ENCODE results near the gene AIRE.

AIRE gene

GRCh38 chr21:44305691-44306090 is 20.0 kb downstream of the AIRE start:
- DNase-seq (ENCODE audit: low spot score) = no peak

GRCh38 chr21:44306936-44307704 is 21.4 kb downstream of the AIRE start:
- DNase-seq (ENCODE audit: low spot score) = no peak

- no peak for DNase-seq (ENCODE audit: low spot score)
Observed at GRCh38 chr21:44310628-44311507, 25.2 kb downstream of the AIRE start.

DNA sequence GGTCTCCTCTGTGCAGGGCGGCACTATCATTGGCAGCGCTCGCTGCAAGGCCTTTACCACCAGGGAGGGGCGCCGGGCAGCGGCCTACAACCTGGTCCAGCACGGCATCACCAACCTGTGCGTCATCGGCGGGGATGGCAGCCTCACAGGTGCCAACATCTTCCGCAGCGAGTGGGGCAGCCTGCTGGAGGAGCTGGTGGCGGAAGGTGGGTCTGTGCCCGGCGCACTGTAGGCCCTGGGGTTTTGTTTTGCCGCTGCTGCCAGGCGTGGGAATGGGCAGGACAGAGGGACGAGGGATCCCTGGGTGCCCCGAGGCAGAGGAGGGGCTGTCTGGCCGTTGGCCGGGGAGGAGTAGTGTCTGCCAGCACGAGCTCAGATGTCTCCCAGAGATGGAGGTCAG is 26.4 kb downstream of the AIRE start:
- no peak for DNase-seq (ENCODE audit: low spot score)

DNA sequence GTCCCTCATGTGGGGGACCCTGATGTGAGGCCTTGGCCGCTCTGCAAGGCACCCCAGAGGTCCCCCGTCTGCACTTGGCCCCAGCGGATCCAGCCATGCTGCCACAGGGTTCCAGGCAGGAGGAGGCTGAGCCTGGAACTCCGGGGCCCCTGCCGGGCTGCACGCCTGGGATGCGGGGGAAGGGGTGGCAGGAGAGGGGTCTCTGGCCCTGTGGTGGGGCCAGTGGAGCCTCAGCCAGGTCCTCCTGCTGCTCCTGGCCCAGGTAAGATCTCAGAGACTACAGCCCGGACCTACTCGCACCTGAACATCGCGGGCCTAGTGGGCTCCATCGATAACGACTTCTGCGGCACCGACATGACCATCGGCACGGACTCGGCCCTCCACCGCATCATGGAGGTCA is 27.0 kb downstream of the AIRE start:
- no peak for DNase-seq (ENCODE audit: low spot score)

GRCh38 chr21:44313451-44313850 is 27.8 kb downstream of the AIRE start:
- no peak for DNase-seq (ENCODE audit: low spot score)

DNA sequence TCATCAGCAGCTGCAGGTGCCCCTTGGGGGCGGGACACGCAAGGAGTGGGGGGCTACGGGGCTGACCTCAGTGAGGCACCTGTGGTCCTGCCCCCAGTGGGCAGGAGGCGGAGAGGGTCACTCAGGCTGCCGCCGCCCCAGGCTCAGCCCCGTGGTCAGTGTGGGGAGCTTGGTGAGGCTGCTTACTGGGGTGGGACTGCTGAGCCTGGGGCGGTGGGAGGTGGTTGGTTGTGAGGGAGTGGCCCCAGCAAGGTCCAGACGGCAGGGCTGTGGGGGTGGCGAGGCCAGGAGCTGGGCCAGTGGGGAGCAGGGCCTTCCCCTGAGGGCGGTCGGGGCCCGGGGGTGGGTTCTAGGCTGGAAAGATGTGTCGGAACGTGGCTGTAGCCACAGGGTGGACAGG is 28.5 kb downstream of the AIRE start:
- no peak for DNase-seq (ENCODE audit: low spot score)

- DNase-seq (ENCODE audit: low spot score) = no peak
Observed at GRCh38 chr21:44314561-44314960, 28.9 kb downstream of the AIRE start.

GRCh38 chr21:44315691-44316203 is 30.1 kb downstream of the AIRE start:
- DNase-seq (ENCODE audit: low spot score) = no peak

GRCh38 chr21:44316277-44316900 is 30.7 kb downstream of the AIRE start:
- DNase-seq (ENCODE audit: low spot score) = no peak

GRCh38 chr21:44317241-44317782 is 31.6 kb downstream of the AIRE start:
- DNase-seq (ENCODE audit: low spot score) = no peak

DNA sequence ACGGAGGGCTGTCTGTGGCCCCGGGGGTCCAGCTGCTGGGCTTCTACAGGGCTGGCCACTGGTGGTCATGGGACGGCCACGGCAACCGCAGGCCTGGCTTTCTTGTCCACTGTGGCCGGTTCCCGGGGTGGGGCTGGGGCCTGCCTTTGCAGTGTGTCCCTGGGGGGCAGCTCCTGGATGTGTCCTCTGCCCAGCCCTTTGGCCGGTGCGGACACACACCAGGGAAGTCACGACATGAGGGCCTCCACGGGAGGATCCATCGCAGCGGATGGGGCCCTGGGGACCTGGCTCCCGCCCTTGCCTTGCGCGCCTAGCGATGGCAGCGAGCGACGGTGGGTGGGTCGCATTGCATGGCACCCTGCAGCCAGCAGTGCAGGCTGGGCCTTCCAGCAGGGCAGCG is 32.2 kb downstream of the AIRE start:
- no peak for DNase-seq (ENCODE audit: low spot score)

DNA sequence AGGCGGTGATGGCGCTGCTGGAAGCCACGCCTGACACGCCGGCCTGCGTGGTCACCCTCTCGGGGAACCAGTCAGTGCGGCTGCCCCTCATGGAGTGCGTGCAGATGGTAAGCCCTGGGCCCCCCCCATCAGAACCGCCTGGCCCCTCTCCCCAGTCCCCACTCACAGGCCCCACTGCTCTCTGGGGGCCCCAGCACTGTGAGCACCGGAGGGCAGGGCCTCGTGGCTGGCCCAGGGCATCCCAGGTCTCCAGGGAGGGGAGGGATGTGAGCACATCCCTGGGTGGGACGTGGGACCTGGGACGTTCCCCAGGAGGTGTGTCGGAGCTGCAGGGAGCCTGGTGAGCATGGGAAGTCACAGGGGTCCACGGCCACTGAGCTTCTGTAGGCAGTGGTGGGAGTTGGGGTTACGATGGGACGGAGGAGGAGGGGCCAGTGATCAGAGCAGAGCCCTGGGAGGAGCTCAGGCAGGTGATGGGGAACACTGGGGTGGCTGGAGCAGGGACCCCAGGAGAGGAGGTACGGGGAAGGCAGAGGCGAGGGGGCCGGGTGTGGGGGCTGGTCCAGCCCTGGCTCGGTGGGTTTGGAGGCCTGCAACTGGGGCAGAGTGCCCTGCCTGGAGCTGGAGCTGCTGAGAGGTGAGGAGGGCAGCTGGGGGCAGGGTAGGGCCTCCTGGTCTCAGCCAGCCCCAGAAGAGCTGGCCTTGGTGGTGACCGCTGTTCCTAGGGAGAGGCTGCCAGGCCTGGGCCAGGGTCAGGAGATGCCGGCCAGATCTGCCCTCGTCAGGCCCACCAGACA is 33.0 kb downstream of the AIRE start:
- DNase-seq (ENCODE audit: low spot score) = no peak

- DNase-seq (ENCODE audit: low spot score) = no peak
Observed at GRCh38 chr21:44319407-44320065, 33.9 kb downstream of the AIRE start.

- no peak for DNase-seq (ENCODE audit: low spot score)
Observed at GRCh38 chr21:44320847-44321246, 35.2 kb downstream of the AIRE start.

- no peak for DNase-seq (ENCODE audit: low spot score)
Observed at GRCh38 chr21:44321846-44322450, 36.3 kb downstream of the AIRE start.

- no peak for DNase-seq (ENCODE audit: low spot score)
Observed at GRCh38 chr21:44322621-44323325, 37.1 kb downstream of the AIRE start.

DNA sequence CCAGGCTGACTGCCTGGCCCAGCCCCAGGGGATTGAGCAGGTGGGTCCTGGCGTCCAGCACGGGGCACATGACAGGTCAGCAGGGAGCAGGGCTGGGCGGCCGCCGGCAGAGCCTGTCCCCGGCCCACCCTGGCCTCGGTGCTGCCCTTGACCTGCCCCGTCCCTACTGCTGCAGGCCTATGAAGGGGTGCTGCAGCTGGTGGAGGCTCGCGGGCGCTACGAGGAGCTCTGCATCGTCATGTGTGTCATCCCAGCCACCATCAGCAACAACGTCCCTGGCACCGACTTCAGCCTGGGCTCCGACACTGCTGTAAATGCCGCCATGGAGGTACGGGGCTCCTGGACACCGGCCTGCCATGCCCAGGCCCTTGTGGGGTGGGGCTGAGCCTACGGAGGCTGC is 37.9 kb downstream of the AIRE start:
- no peak for DNase-seq (ENCODE audit: low spot score)

GRCh38 chr21:44324106-44324853 is 38.6 kb downstream of the AIRE start:
- no peak for DNase-seq (ENCODE audit: low spot score)

GRCh38 chr21:44324854-44325107 is 39.1 kb downstream of the AIRE start:
- DNase-seq (ENCODE audit: low spot score) = no peak
